Left lobe of liver (tissue), 2 donors: ENCODE results near the gene ARHGAP15. TPM values are rescaled to one million over a fixed set of nuclear protein-coding genes. Genes with fewer than 3 reads are reported as not detected.

Source experiments
- ATAC-seq: fragments of 200-7000 bp; cut with Tn5 transposase; one replicate; pipeline ENCODE4 v1.9.1; 2020; ENCODE audit warnings: mild to moderate bottlenecking, moderate library complexity
- DNase-seq: peaks from one replicate; pipeline ENCODE4 v3.0.0-alpha.2; 2020; ENCODE audit warnings: low spot score
- total RNA-seq: library from RNA; stranded (reverse); gene quantifications from one replicate; pipeline ENCODE4 v1.2.1, GENCODE V29; 2021
- donor health status: DM: no; HTN: no; CAD: no; lungs with moderate emphysema.
- donor health status: DM: no; HTN: yes; CAD: no.

ARHGAP15 gene
- total RNA-seq, 1 donor from 2014 or later: 2.3 TPM

GRCh38 chr2:143165291-143165690 is 36.1 kb downstream of the ARHGAP15 start:
- no peak for ATAC-seq

GRCh38 chr2:143169105-143169504 is 39.9 kb downstream of the ARHGAP15 start:
- no peak for DNase-seq
- ATAC-seq: no peak

More at GRCh38 chr2:143165291-143165690, 36.1 kb downstream of the ARHGAP15 start:
- no peak for DNase-seq

DNA sequence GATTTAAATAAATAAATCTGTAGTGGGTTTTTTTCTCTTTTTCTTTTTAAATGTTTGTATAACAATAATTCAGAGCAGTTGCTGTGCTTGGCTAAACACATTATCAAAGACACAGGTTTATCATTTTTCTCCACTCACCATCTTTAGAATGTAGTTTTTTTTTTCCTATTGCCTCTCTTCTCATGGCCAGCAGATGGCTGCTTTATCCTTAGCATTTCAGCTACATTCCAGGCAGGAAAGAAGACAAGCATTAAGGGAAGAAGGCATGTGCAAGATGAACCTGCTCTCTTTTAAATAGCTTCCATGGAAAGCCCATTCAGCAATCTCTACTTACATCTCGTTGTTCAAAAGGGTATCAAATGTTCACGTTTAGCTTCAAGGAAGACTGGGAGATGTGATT is 42.6 kb downstream of the ARHGAP15 start:
- DNase-seq (no peak), ATAC-seq (no peak)

GRCh38 chr2:143175438-143175837 is 46.2 kb downstream of the ARHGAP15 start:
- DNase-seq (no peak), ATAC-seq (no peak)

GRCh38 chr2:143176606-143177005 is 47.4 kb downstream of the ARHGAP15 start:
- no peak for DNase-seq
- no peak for ATAC-seq

DNA sequence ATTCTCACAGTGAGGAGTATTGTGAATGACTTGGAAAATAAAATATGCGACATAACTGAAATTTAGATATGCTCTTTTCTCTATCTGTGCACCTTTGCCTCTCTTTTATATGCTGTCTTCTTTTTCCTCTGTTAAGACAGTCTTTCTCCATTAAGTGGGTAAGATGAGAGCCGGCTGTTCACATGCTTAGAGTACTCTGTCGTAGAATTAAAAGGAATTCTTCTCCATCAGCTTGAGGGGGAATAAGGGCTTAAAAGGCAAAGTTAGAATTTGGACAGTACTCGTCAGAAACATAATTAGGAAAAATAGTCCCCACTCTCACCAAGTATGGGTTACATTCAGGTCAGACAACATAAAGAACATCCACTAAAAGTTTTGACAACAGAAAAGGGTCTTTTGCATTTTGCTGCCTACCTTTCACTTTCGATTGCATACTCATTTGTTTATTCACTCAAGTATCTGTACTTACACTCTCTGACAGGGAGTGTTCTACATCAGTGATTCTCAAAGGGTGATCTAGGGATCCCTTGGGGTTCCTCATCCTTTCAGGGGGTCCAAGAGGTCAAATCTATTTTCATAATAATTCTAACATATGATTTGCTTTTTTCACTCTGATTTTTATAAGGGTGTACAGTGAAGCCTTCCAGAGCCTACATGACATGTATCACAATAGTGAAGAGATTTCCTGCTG is 48.0 kb downstream of the ARHGAP15 start:
- no peak for ATAC-seq

DNA sequence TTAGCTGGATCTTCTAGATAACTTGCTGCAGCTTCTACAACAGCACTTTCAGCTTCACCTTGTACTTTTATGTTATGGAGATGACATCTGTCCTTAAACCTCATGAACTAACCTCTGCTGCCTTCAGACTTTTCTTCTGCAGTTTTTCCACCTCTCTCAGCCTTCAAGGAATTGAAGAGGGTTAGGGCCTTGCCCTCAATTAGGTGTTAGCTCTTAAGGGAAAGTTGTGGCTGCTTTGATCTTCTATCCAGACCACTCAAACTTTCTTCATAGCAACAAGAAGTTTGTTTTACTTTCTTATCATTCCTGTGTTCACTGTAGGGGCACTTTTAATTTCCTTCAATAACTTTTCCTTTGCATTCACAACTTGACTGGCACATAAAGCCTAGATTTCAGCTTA is 52.3 kb downstream of the ARHGAP15 start:
- no peak for DNase-seq
- no peak for ATAC-seq

More for the DNA sequence above, 48.0 kb downstream of the ARHGAP15 start:
- DNase-seq: no peak

DNA sequence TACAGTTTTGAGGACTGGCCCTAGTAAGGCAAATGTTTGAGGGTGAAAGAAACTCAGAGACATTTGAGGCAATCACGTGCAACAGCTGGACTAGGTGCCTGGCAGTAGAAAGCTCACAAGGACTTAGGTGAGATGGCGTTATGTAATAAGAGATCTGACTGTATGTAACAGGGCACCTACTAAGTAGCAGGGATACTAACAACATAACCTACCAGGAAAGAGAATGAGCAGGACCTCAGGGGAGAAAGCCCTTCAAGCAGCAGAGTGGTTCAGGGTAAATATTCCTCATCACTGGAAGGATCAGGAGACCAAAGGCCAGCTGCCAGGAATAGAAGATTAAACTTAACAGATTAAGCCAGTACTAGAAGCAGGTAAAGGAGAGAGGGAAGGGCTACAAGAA is 53.4 kb downstream of the ARHGAP15 start:
- DNase-seq: no peak
- no peak for ATAC-seq

DNA sequence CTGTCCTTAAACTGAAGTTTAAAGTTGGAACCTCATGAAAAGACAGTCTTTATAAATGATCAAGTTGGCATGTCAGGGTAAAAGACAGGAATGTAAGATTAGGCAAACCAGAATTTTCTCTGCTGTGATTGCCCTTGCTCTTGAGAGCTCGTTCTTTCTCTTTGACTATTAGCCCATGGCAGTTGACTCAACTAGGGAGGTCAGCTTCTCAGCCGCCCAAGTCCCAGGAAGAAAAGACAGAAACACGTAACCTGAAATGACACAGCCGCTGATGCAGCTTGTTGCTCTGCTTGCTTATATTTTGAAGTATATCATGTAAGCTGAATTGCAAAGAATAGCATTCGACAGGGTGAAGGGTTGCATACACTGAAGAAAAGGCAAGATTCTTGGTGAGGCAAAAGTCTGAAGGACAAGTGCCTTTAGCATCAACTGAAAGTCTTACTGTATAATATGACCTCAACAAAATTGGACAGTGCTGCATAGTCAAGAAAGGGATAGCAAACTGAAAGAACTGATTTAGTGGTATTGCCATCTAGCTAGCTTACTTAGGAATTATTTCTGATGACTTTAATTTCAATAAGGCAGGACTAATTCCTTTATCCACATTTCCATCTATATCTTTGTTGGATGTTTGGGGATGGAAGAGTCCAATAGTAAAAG is 54.7 kb downstream of the ARHGAP15 start:
- ATAC-seq (no peak), DNase-seq (no peak)

DNA sequence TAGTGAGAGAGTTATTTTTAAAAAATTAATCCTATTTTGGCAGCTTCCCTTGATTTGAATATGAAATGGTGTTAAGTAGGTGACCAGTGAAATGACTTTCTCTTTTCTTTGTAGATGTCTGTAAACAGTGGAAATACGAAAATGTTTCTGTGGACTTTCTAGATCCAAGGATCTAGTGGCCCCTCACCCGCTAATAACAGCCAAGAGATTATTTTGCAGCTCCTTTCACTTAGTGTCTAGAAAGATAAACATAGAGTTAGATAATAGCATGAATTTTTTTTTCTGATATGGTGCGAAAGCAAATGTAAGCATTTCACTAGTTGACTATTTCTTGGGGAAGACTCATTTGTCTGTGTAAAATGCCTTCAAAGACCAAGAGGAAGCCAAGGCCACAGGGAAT is 57.7 kb downstream of the ARHGAP15 start:
- ATAC-seq: no peak

DNA sequence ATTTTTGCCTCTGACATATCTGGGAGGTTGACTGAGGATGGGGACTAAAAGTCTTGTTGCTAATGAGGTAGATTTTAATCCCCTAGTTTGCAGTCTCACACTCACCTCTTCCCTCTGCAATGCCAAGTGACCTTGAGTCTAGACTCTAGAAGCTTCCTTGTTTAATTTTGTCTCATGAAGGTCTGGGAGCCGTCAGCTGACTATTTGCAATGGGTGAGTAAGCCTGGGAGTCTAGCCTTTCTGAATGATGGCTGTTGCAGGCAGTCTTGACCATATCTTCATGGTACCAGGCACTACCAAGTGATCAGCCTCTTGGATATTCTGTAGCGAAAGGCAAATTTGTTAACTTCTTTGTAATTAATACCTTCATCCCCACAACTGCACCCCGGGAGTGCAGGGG is 61.2 kb downstream of the ARHGAP15 start:
- ATAC-seq: no peak
- no peak for DNase-seq

More for the DNA sequence above, 57.7 kb downstream of the ARHGAP15 start:
- no peak for DNase-seq

DNA sequence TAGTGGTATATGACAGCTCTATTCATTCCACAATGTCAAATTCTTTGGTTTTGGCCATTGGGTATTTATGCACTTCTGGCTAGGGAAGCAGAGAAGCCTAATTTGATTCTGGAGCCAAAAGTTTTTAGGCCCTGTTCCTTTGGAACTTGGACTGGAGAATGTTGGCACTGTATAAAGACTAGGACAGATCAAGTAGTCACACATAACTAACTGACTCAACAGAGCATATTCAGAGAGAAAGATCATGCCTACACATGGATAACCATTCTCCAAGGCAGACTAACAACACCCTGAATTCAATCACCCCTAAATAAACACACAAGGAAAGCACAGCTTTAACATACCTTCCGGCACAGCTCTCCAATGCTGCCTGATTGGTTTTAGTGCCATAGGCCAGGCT is 62.9 kb downstream of the ARHGAP15 start:
- no peak for DNase-seq
- ATAC-seq: no peak

DNA sequence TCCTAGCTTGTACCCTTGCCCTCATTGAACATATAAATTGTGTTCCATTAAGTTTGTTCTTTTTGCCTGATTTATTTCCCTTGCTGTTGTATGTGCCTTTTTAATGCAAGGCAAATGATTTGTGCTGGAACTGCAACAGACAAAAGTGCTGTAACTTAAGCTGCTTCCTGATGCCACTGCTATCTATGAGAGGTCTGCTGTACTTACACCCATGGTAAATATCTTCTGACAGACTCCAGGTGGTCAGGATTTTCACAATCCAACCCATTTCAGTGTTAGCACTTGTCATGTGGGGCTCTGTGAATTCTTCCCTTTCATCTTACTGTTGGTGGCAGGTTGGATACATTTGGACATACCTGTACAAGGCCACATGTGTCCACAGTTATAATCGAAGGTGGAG is 63.5 kb downstream of the ARHGAP15 start:
- no peak for ATAC-seq
- no peak for DNase-seq

- no peak for ATAC-seq
- DNase-seq: no peak
These were observed 63.9 kb downstream of the ARHGAP15 start for GRCh38 chr2:143193121-143193520.

GRCh38 chr2:143195511-143195910 is 66.3 kb downstream of the ARHGAP15 start:
- no peak for DNase-seq
- no peak for ATAC-seq

DNA sequence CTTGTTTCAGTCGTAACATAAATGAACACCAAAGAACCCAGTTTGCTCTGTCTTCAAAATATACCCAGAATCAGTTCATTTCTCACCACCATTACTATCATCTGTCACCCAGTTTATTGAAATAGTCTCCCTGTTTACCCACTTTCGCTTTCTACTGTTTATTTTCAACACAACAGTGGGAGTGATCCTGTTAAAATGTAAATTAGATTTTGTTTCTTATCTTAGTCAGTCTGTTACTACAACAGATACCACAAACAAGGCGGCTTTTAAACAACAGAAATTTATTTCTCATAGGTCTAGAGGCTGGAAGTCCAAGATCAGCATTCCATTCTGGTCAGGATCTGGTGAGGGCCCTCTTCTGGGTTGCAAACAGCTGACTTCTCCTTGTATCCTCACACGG is 74.8 kb downstream of the ARHGAP15 start:
- ATAC-seq (no peak), DNase-seq (no peak)

- DNase-seq (no peak), ATAC-seq (peak; percentile 49)
These were observed 76.0 kb downstream of the ARHGAP15 start for GRCh38 chr2:143205106-143205764.

GRCh38 chr2:143209570-143210445 is 80.6 kb downstream of the ARHGAP15 start:
- DNase-seq (no peak), ATAC-seq (no peak)

DNA sequence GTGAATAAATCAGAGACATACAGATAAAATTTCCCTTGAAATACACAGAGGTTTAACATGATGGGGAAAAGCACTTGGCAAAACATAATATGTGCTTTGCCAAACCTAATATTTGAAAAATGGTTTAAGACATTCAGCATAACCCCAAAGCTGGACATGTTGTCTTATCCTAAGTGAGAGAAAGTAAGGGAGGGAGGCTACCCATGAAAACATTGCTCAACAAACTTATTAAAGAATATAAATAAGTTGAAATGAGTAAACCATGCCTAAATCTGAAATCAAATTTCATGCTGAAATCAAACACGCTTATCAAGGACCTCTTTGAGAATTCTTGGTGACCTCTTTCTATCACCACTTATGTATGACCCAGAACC is 81.2 kb downstream of the ARHGAP15 start:
- no peak for DNase-seq
- ATAC-seq: no peak

GRCh38 chr2:143217512-143218115 is 88.4 kb downstream of the ARHGAP15 start:
- no peak for DNase-seq
- ATAC-seq: no peak

- ATAC-seq (no peak), DNase-seq (no peak)
These were observed 89.4 kb downstream of the ARHGAP15 start for GRCh38 chr2:143218621-143219020.
